GM12874 (cell line): ENCODE data around the gene MMP2.

Experiments
- CTCF ChIP-seq: IDR thresholded peaks from 2 replicates; pipeline ENCODE4 v1.5.1; 2011; ENCODE audit warnings: low read depth, mild to moderate bottlenecking, control low read depth, low read length, moderate library complexity; ENCODE audit not compliant: insufficient read depth

The MMP2 gene

GRCh38 chr16:55469821-55470532, 9.0 kb upstream of the MMP2 start:
- TF ChIP-seq CTCF: no peak

- no peak for TF ChIP-seq CTCF
Measured at GRCh38 chr16:55470533-55471371, 8.2 kb upstream of the MMP2 start.

- no peak for TF ChIP-seq CTCF
Measured at GRCh38 chr16:55471448-55472097, 7.4 kb upstream of the MMP2 start.

- no peak for TF ChIP-seq CTCF
Measured at GRCh38 chr16:55473587-55473986, 5.4 kb upstream of the MMP2 start.

- TF ChIP-seq CTCF: no peak
Measured at GRCh38 chr16:55474821-55475220, 4.2 kb upstream of the MMP2 start.

GRCh38 chr16:55475919-55476318, 3.1 kb upstream of the MMP2 start:
- TF ChIP-seq CTCF: no peak
